Nephron progenitor cell (in vitro differentiated cells): ENCODE results near the gene PEMT.

ENCODE experiments used
- DNase-seq: peaks from one replicate; pipeline ENCODE4 v3.0.0; 2021
- H3K27ac Mint-ChIP-seq: 2 replicates; pipeline ENCODE4 v1.8.0; 2021; ENCODE audit warnings: mild to moderate bottlenecking, moderate library complexity, mixed read lengths
- H3K27me3 Mint-ChIP-seq: 2 replicates; pipeline ENCODE4 v1.8.0; 2021; ENCODE audit warnings: mild to moderate bottlenecking, low read depth, mixed read lengths; ENCODE audit not compliant: poor library complexity
- H3K36me3 Mint-ChIP-seq: 2 replicates; pipeline ENCODE4 v1.8.0; 2021; ENCODE audit warnings: low read depth, mixed read lengths
- H3K4me1 Mint-ChIP-seq: 2 replicates; pipeline ENCODE4 v1.8.0; 2021; ENCODE audit warnings: mixed read lengths
- H3K4me3 Mint-ChIP-seq: 2 replicates; pipeline ENCODE4 v1.8.0; 2021; ENCODE audit warnings: mild to moderate bottlenecking, moderate library complexity, mixed read lengths
- H3K9me3 Mint-ChIP-seq: 2 replicates; pipeline ENCODE4 v1.8.0; 2021; ENCODE audit warnings: mild to moderate bottlenecking, moderate library complexity, mixed read lengths
- TF ChIP-seq, protein P1 (sequence below): fragments of 200-600 bp; sonication (generic); IDR thresholded peaks from 2 replicates; pipeline ENCODE4 v1.5.0; 2021; ENCODE audit warnings: antibody characterized with exemption

Gene PEMT

DNA sequence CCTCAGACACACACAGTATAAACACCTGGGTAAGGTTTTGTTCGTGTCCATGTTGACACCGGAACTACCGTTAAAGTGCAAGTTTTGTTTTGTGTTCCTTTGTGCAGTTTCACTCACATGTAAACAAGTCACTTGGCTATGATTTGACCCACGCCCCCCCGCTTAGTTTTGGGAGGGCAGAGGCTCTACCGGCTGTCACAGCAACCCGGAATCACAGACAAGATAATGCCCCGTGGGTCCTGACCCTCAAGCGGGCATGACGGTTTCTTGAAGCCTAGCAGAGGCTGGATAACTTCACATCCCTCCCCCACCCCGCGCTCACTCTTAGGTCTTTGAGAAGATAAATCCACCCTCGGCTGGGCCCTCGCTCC is 97.0 kb downstream of the PEMT start:
- H3K9me3 Mint-ChIP-seq: no peaks in the 10 kb centered on the region
- TF ChIP-seq, protein P1, sequence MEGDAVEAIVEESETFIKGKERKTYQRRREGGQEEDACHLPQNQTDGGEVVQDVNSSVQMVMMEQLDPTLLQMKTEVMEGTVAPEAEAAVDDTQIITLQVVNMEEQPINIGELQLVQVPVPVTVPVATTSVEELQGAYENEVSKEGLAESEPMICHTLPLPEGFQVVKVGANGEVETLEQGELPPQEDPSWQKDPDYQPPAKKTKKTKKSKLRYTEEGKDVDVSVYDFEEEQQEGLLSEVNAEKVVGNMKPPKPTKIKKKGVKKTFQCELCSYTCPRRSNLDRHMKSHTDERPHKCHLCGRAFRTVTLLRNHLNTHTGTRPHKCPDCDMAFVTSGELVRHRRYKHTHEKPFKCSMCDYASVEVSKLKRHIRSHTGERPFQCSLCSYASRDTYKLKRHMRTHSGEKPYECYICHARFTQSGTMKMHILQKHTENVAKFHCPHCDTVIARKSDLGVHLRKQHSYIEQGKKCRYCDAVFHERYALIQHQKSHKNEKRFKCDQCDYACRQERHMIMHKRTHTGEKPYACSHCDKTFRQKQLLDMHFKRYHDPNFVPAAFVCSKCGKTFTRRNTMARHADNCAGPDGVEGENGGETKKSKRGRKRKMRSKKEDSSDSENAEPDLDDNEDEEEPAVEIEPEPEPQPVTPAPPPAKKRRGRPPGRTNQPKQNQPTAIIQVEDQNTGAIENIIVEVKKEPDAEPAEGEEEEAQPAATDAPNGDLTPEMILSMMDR: no peak
- H3K4me3 Mint-ChIP-seq: peak overlapping the region; percentile 88
- H3K4me1 Mint-ChIP-seq: peaks cover 22% of the 10 kb centered on the region
- H3K36me3 Mint-ChIP-seq: peaks cover 26% of the 10 kb centered on the region
- peaks cover 57% of the 10 kb centered on the region for H3K27me3 Mint-ChIP-seq
- no peak overlapping the region for H3K27ac Mint-ChIP-seq
- no peak for DNase-seq

GRCh38 chr17:17493986-17494466 is 97.5 kb downstream of the PEMT start:
- peak overlapping the region; percentile 88 for H3K4me3 Mint-ChIP-seq
- no peaks in the 10 kb centered on the region for H3K9me3 Mint-ChIP-seq
- peaks cover 55% of the 10 kb centered on the region for H3K27me3 Mint-ChIP-seq
- peaks cover 28% of the 10 kb centered on the region for H3K36me3 Mint-ChIP-seq
- TF ChIP-seq, protein P1: no peak
- DNase-seq: no peak
- peaks cover 23% of the 10 kb centered on the region for H3K4me1 Mint-ChIP-seq
- no peak overlapping the region for H3K27ac Mint-ChIP-seq

DNA sequence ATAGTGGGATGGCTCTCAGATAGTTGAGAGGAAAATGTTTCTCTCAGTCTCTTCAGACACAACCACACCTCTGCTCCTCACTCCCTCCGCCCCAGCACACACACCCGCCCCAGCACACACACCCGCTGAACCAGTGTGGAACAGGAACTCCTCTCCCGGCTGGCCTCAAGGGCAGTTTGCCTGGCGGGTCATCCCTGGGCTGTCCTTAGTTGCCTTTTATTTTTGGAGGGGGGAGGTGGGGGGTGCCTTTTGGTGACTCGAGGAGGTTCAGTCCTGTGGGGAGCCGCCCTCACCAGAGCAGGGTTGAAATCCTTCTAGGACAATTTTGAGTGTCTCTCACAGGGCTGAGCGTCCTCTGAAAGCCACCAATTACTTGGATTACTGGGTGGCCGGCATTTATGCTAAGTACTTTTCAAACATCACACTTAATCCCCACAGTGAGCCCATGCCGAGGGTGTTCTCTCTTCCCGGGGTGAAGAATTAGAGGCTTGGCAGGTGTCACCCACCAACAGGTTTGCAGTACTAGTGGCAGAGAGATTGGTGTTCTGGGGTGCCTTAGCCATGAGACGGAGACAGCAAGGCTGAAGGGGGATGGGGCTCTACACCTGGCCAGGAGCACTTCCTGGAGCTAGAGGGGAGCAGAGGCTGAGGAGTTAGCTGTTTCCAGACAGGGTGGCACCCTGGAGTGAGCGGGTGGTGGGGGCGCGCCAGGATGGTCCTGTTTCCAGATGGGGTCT is 98.1 kb downstream of the PEMT start:
- TF ChIP-seq, protein P1: no peak
- H3K27me3 Mint-ChIP-seq: peaks cover 49% of the 10 kb centered on the region
- H3K9me3 Mint-ChIP-seq: no peaks in the 10 kb centered on the region
- no peak for DNase-seq
- H3K27ac Mint-ChIP-seq: no peak overlapping the region
- H3K4me3 Mint-ChIP-seq: peak overlapping the region; percentile 6
- H3K36me3 Mint-ChIP-seq: peaks cover 33% of the 10 kb centered on the region
- H3K4me1 Mint-ChIP-seq: peaks cover 27% of the 10 kb centered on the region

DNA sequence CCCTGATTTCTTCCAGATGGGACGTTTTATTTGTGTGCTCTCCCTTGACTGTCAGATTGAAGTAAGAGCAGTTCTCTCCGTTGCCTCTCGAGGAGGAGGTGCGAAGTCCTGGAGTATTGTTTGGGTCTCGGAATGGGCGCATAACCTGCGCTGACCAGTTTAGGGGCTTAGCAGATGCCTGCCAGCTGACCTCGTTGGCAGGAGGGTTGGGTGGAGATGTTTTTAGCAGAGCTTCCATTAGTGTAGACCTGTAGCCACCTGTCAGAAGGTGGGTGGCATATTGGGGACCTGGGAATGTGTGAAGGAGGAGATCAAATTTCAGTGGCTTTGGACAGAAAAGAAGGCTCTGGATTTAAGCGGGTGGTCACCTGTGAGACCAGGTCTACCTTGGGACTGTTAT is 98.9 kb downstream of the PEMT start:
- Mint-ChIP-seq H3K9me3 (no peaks in the 10 kb centered on the region), H3K27ac (no peak overlapping the region), H3K27me3 (peaks cover 44% of the 10 kb centered on the region), H3K36me3 (peaks cover 39% of the 10 kb centered on the region), H3K4me3 (no peak overlapping the region), H3K4me1 (peaks cover 27% of the 10 kb centered on the region)
- DNase-seq: no peak
- TF ChIP-seq, protein P1: no peak

DNA sequence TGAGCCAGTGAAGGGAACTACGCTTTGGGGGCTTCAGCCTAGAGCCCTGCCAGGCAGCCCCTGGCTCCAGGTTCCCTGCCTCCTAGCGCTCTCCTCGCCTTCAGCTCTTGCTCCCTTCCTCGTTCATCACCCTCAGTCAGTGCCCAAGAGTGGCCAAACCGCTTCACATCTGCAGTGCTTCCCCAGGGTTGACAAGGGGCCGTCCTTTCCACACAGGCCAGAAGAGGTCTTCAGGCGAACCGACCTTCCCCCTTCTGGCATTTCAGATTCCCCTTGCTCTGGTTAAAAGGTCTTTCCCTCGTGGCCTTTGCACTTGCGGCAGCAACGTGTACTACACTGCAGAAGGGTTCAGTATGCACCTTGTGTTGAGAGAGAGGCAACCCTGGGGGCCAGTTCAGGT is 99.4 kb downstream of the PEMT start:
- H3K4me3 Mint-ChIP-seq: no peak overlapping the region
- H3K9me3 Mint-ChIP-seq: no peaks in the 10 kb centered on the region
- TF ChIP-seq, protein P1: no peak
- peaks cover 39% of the 10 kb centered on the region for H3K27me3 Mint-ChIP-seq
- peaks cover 44% of the 10 kb centered on the region for H3K36me3 Mint-ChIP-seq
- H3K4me1 Mint-ChIP-seq: peaks cover 31% of the 10 kb centered on the region
- DNase-seq: no peak
- H3K27ac Mint-ChIP-seq: no peak overlapping the region

GRCh38 chr17:17491546-17491988 is 99.9 kb downstream of the PEMT start:
- H3K27me3 Mint-ChIP-seq: peaks cover 39% of the 10 kb centered on the region
- no peak for DNase-seq
- H3K9me3 Mint-ChIP-seq: no peaks in the 10 kb centered on the region
- peaks cover 49% of the 10 kb centered on the region for H3K36me3 Mint-ChIP-seq
- H3K4me1 Mint-ChIP-seq: peaks cover 35% of the 10 kb centered on the region
- H3K27ac Mint-ChIP-seq: no peak overlapping the region
- no peak overlapping the region for H3K4me3 Mint-ChIP-seq
- TF ChIP-seq, protein P1: no peak
